ELR (cell line): ENCODE data around the gene CCDC178.
"Not testable (repeated sequence)": the region's sequence is repeated elsewhere in the genome, so short reads cannot be mapped to it uniquely, and the experiment has no call there.

ENCODE experiments used
- DNase-seq: peaks from one replicate; pipeline ENCODE4 v3.0.0-alpha.2; 2015; ENCODE audit warnings: low read depth

The CCDC178 gene, protein sequence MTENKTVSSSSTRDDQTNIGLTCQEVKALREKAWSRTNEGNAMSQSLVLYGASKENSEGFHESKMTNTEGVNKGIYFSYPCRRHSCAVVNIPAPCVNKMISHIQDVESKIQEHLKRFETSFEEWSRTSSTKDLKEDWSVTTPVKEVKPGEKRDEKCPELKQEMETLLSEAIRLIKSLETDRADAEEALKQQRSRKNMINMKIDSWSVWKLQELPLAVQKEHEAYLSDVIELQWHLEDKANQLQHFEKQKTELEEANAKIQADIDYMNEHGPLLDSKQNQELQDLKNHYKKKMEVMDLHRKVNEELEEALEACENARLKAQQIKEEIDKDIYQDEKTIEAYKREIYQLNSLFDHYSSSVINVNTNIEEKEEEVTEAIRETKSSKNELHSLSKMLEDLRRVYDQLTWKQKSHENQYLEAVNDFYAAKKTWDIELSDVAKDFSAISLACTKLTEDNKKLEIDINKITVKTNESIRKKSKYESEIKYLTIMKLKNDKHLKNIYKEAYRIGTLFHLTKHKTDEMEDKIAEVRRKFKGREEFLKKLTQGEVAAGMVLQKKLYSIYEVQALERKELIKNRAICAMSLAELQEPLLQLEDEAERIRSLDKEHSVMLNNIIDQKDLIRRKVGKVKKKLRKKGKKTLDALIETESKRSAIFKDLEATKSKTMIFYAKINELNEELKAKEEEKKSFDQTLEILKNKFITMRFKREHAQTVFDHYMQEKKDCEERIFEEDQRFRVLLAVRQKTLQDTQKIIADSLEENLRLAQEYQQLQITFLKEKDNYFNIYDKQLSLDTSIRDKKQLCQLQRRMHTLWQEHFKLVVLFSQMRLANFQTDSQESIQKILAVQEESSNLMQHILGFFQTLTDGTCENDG

DNA sequence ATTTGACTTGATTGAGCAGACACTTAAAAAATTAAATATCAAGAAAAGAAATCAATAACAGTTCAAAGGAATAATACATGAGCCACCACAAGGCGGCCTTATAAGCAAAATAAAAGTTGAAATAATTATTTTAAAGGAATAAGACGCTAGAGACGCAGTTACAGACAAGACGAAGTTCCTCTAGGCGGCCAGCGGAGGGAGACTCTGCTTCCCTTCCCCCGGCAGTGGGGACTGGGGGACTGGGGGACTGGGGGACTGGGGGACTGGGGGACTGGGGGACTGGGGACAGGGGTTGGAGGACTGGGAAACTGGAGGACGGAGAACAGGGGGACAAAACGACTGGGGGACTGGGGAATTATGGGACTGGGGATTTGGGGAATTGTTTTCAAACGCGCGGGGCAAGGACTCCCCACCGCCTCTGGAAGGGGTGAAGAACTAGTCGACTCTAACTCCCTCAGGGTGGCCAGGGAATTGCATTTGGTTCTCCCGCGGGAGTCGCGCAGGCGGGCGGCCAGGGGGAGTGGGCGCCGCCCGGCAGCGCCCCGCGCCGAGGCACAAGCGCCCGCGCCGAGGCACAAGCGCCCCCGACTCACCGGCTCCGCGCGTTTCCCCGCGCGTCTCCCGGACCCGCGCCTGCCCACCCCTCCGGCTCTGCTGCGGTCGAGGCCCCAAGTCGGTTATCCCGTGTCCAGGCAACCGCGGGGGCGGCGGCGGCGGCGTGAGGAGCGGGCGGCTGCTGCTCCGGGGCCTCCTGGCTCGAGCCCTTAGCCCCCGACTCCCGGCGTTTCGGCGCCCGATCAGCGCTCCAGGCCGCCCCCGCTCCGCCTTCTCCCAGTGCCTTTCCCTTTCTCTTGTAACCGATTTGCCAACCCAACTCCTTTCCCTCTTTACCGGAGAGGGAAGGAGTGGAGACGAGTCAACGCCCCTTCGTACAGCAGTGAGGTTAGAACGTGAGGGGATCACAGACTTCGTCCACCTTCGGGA lies at the start of gene CCDC178:
Gene CCDC178 (minus strand): TSS at position 662 of the 984 bp plus-strand sequence. CDS start 28,633 bp downstream, outside the sequence.
- DNase-seq, result no peak

DNA sequence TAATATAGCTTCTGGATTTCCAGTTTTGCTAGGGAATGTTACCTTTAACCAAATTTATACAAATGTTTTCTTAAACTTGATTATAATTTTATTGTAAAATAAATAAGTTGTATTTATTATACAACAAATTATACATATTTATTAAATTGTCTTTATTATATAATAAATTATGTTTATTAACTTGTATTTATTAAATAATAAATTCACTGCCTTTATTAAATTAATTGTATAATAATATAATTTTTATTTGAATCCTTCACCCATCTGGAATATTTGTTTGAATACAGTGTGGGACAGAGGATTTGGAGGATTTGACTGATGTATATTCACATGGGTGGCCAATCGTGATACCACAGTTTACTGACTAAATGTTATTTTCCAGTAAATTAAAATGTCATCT lies 43.4 kb upstream of the CCDC178 start:
- DNase-seq, result no peak

DNA sequence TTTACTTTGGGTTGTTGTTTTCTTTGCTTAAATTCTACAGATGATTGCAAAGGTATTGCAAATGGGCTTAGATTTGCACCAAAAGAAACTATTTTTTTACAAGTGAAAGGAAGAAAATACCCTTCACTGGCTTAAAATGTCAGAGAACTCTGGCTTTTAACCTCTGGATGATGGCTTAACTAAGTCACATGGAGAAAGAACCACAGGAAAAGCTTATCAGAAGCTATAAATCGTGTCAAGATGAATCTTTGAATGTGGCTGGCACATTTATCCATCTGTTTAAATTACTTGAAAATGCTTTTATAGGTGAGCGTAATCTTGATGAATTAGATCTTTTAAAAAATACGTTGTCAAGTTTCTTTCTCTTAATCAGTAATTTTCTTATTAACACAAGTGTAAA lies 32.0 kb upstream of the CCDC178 start:
- no peak for DNase-seq

DNA sequence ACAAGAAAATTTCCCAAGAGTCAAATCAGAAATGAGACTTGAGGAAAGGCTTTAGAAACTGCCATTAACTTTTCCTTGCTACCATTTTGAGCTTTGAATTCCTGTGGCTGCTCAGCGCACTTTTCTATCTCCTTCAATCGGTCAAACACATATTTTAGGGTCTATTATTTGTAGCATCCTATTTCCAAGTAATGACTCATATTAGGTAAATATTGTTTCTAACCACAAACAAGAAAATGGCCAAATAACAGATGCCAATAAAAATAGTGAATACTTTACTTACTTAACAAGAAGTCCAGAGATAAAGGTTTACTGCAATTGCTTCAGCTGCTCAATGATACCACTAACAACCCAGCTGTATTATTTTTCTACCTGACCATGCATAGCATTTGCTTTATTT lies 29.7 kb upstream of the CCDC178 start:
- DNase-seq, result no peak

DNA sequence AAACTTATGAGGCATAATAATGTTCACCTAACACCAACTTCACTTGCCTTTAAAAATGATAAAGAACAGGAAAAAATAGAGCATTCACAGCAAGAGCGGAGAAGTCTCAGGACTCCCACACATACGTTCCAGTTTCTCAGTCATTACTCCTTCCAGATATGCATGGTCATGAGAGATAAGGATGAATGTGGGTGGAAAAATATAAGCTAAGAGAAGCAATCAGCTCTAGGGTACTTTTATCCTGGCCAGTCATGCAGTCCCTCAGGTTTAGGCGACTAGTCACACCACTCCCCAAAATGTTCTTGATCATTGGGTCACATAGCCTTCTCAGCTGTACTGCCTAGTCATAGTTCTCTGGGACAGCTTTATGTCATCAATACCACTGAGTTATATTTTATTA lies 29.2 kb upstream of the CCDC178 start:
- no peak for DNase-seq

DNA sequence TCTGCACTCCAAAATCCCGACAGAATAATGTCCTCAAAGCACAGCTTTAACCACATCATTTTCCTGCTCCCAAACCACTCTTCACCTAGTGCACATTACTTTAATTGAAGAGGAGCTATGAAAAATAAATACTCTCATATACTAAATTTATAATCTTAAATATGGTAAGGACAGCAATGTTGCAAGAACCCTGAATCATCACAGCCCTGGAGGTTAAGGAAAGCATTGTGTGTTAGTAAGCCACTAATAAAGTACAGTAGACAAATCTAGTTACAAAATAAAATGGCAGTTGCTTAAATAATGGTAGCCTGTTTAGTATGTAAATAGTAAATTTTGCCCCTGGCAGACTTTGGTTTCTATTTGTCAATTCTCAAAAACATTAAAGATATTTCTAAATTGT lies 27.0 kb upstream of the CCDC178 start:
- no peak for DNase-seq

DNA sequence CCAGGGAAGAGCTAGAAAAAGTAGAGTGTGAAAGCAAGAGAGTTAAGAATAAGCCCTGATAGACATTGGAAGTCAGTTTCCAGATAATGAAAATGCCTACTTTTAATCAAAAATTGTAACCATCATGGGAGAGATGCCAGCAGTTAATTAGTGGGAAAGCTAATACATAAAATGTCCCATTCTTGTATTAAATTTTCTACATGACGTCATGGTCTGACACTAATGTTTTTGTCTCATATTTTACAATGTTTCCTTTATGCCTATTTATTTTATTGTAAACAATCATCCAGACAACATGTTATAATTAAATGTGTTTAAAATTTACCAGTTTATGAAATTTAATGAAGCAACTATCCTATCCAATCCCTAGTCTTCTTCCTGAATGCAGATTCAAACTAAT lies 26.3 kb upstream of the CCDC178 start:
- DNase-seq, result no peak

DNA sequence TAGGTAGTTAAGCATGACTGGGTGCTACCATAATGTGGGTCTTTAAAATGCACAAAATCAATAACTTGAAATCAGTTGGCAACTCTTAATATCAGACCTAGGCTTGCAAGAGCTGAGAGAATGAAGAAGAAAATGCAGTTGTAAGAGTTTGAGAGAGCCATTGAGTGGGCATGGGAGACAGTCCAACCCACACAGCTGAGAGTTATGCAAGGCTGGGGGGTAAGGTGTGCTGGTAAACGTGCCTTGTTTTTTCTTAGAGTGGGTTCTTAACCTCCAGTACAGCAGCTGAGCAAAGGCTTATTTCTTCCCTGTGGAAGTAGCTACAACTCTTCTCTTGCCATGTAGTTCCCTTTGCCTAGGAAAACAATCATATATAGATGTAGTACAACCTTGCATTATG lies 20.2 kb upstream of the CCDC178 start:
- DNase-seq, result no peak

DNA sequence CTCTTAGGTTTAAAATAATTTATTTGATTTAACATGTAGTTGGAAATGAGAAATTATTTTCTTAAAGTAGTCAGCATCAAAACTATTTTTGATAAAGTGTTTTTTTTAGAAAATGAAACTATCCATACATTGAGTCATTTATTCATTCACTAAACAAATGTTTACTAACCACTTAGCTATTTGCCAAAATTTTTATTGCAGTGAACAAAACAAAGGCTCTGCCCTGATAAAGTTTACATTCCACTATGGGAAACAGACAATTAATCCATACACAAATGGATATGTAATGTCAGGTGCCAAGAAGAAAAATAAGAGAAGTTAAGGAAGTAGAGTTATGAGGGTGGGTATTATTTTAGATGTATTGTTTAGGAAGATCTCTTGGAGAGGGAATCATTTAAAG lies 19.1 kb upstream of the CCDC178 start:
- DNase-seq, result no peak

DNA sequence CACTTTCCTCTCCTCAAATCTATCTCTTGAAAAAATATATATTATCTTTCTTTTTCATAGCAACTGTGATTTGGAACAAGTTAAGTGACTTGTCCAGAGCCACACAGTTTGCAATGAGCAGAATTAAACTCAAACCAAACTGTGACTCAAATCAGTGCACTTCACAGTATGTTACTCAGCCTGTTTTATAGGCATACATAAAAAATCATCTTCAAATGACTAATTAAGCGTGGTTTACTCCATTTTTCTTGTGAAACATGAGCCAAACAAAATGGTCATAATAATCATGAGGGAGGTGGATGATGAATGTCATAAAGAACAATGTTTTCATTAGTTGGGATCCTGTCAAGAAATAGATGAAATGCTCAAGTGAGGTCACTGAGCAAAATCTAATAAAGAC lies 6.1 kb upstream of the CCDC178 start:
- no peak for DNase-seq

DNA sequence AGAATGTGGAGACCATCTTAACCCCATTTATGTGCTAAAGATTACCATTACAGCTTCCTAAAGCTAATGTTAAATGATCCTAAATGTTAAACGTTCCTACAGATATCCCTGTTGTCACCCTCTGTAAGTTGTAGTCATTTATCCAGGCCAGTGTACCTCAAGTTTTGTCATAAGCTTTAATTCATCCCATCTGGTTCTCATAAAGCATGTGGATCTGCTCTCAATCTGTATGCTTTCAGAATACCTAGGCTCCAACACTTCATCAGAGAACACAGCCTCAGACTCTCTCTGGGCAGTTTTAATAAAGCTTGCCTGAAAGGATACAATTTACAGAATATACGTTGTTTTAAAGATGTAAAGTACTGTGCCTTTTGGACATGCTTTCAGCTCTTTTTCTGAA lies 4.2 kb upstream of the CCDC178 start:
- DNase-seq, result no peak

DNA sequence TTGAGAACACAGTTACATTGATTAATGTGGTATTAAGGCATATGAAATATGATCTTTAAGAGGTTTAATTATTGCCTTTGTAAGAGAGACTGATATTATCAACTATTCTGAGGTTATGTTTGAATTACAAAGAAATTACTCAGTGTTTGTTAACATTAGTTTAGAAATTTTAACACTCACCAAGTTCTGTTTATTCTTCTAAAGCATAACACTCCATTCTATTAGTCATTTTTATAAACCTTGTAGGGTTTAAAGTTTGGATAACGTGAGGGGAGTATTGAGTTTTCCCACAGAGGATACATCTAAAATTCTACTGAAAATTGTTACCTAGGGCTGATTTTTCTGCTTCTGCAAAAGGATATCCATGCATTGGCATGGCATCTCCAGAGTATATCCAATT lies 7.7 kb downstream of the CCDC178 start:
- DNase-seq, result no peak

DNA sequence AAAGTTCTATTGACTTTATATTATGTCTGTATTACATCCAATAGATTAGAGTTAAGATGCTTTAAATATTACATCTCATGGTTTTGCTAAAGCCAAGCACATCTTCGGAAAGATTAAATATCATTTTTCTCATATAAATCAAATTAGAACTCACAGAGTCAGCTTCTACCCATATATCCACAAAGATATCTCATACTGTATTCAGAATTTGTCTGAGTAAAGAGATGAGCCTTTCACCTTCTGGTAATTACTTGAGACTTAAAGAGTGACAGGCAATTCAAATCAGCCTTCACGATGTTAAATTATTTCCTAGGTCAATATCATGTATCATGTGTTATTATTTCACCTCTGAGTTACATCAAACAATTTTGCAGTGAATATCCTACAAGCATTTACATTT lies 13.0 kb downstream of the CCDC178 start:
- no peak for DNase-seq

DNA sequence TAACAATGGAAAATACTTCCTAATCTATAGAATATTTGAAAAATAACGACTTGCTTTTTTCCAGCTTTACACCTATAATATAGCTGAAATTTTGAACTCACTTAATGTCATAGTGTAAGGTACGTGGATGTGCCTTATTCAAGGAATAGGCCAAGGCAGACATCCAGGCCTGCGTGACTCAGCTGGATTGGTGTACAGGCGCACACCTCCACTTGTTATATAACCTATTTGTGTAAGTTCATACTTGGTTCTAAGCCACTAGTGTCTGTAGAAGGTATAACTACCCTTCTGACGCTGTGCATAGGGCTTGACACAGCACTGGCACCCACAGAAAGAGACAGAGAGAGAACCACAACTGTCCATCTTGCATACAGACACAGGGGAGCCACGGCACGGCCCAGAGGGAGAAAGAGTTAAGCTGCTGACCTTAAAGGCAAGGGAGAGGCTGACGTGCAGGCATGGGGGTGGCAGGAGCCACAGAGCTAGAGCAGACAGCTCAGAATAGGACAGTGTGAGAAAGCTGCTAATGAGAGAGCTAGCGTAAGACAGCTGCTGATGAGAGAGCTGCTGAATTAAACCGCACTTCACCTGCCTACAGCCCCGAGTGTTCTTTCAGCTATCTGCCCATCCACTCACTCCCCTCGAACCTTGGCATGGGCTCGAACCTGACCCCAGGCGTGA lies 16.1 kb downstream of the CCDC178 start:
- no peak for DNase-seq

DNA sequence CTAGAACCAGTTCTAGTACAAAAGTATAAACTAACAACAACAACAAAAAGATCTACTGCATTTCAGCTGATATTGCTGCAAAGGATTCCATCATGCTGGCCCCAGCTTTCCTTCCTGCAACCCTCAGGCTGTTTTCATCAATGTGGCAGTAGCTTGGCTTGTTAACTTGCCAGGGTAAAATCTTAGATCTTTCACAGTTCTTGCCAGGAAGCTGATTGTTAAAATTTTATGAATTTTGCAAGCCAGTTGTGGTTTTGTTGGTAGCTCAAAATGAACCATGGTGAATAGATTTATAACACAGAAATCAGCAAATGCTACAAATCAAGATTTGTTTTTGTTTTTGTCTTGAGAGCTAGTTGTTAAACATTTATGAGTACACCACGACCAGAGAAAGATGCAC lies 19.3 kb downstream of the CCDC178 start:
- no peak for DNase-seq

DNA sequence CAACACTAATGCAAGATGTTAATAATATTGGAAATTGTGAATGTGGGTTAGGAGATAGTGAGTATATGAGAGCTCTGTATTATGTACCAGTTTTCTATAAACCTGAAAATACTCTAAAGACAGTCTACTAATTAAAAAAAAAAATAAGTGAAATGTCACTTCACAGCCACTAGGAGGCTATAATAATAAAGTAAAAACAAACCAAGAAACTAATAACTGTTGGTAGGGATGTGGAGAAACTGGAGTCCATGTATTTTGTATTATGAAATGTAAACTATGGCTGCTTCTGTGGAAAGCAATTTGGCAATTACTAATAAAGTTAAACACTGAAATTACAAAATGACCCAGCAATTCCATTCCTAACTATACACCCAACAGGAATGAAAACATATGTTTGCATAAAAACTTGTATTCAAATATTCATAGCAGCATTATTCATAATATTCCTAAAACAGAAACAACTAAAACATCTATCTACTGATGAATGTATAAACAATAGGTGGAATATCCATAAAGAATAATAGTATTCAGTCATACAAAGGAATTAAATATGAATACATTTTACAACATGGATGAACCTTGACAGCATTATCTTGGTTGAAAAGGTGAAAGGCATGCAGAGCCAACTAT lies 36.2 kb downstream of the CCDC178 start:
- DNase-seq, result no peak

DNA sequence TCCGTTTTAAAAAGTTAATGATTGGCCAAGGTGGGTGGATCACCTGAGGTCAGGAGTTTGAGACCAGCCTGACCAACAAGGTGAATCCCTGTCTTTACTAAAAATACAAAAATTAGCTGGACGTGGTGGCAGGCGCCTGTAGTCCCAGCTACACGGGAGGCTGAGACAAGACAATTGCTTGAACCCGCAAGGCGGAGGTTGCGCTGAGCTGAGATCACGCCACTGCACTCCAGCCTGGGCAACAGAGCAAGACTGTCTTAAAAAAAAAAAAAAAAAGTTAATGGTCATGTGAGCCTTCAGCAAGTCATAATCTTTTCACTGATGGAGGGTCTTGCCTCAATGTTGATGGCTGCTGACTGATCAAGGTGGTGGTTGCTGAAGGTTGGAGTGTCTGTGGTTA lies 41.6 kb downstream of the CCDC178 start:
- not testable (repeated sequence) for DNase-seq

DNA sequence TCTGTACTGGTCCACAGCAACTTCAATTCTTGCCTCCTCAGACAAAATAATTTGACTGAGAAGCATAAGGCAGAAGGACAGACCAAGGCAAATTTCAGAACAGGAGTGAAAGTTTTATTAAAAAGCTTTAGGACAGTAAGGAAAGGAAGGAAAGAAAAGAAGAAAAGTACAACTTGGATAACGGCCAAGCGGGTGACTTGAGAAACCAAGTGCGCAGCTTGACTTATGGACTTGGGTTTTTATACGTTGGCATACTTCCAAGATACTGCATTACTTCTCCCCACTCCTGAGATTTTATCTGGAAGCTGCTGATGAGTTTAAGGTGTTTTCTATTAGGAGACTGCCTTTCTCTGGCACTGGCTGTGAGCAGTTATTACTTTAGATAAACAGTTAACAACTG lies 64.7 kb downstream of the CCDC178 start:
- DNase-seq, result no peak

DNA sequence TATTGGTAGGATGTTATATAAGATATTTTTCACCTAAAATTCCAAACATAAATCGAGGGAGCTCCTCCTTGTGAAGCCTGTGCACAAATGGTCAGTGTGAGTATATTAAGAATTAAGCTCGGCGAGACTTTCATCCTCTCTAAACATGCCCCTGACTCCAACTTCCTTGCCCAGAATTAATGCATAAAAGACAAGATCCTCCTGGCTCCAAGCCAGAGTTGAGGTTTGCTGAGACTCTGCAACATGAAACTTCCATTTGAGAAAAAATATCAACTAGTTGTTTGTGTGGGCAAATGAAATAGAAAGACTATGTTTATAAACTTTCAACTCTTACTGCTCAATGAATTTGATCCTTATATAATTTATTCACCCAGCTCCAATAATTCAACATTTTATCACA lies 68.1 kb downstream of the CCDC178 start:
- DNase-seq, result no peak

DNA sequence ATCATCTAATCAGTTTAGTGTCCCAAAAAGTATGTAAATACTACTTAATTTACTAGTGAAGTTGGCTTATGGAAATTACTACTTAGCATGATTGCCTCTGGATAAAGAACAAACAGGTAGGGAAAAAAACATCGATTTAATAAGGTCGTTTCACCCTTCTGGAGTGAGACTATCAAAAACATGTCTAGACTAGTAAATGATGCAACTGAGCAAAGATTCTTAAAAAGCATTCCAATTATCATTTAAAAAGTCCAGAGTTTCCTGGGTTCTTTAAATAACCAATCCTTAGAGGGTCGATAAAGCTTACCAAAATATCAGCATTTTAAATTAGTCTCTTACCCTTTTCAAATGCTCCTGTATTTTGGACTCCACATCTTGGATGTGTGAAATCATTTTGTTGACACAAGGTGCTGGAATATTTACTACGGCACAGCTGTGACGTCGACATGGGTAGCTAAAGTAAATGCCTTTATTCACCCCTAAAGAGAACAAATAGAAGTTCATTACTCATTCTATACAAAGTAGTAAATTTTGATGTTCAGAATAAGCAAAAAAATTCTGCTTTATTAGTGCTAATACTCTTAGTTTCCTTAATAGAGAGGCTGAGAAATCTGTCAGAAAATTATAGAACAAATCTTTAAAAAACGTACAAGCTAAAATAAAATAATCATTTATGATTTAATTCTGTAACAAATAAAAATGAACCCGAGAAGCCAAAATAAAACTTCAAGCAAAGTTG lies 70.6 kb downstream of the CCDC178 start:
- no peak for DNase-seq
